G401 (cell line): ENCODE data around the gene NFKBIB. TPM values are rescaled to one million over a fixed set of nuclear protein-coding genes. Genes with fewer than 3 reads are reported as not detected.

Source experiments
- DNase-seq: peaks from one replicate; pipeline ENCODE4 v3.0.0-alpha.2; 2015; ENCODE audit warnings: low spot score
- in situ Hi-C: cut with HindIII; loops from 2 replicates; pipeline ENCODE4 v1.10.0; 2016; ENCODE audit warnings: low sequenced_read_pairs, mixed read lengths
- total RNA-seq: library from RNA; depleted of rRNA; stranded (reverse); fragments of >200 nt; shearing (Covaris generic); gene quantifications from 2 replicates; pipeline ENCODE4 v1.2.3, GENCODE V29; 2014; rRNA removed

The NFKBIB gene
- total RNA-seq, 1 experiment from 2014 or later, result 63.2 TPM

DNA sequence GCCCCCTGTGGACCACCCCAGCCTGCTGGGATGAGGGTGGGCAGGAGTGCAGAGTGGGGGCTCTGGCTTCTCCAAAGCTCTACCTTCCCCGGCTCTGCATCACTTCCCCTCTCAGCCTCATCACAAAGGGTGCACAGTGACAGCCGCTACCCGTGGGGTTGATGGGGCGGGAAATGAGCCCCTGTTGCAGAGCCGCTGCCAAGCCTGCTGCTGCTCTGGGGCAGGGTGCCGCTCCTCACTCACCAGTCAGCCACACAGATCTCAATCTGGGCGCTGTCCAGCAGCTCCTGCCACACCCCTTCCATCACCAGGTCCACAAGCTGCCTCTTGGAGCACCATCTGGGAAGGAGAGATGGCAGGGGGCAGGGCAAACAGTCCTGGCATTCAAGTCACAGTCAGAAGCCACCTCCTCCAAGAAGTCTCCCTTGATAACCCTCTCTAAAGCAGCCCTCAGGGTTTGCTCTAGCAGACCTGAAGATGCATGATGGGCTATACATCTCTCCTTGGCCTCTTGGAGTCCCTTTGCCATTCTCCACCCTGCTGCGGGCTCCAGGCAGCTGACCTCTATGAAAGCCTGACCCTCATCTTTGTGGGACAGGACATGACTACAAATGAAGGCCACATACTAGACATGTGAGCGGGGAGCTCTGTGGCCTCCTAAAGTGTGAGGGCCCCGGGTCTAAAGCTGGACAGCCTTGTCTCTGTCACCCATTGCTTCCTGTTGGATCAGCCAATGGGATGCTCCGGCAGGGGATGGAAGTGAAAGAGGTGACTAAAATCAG lies 46.7 kb downstream of the NFKBIB start:
- no peak for DNase-seq
- in situ Hi-C loops, result no loop called here

DNA sequence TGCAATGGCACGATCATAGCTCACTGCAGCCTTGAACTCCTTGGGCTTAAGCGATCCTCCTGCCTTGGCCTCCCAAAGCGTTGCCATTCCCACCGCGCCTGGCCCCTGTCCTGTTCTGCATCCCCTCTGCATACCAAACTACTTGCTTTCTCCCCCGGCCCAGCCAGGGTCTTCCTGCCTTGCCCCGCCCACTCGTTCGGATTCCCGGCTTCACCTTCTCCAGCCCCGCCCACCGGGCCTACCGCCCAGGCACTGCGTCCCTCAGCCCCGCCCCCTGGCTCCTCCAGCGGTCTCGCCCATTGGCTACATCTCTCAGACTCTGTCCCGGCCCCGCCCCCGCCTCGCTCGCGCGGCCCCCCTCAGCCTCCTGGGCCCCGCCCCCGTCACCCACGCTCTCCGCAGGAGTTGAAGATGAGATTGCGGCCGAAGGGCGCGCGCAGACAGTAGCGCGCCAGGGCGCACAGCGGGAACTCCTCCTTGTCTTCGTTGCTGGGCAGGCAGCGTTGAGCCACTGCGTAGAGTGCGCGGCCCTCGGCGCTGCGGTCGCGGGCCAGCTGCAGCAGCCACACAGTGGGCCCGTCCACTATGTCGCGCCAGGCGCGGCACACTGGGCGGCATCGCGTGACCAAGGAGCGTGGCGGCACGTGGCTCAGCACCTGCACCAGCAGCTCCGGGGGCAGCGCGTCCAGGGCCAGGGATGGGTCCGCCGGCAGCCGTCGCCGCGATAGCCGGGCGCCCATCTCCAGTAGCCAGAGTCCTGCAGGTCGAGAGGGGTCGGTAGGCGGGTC lies 50.0 kb downstream of the NFKBIB start:
- in situ Hi-C loops, result no loop called here
- DNase-seq, result peak; percentile 88

DNA sequence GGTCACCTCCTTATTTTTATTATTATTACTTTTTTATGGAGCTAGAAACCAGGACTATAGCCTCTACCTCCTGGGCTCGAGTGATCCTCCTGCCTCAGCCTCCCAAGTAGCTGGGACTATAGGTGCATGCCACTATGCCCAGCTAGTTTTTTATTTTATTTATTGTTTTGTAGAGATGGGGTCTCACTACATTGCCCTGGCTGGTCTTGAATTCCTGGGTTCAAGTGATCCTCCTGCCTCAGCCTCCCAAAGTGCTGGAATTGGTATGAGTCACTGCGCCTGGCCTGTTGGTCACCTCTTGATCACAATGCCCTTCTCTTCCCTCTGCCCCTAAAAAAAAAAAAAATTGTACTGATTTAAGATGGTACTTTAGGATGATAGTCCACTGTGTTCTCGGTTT lies 51.4 kb downstream of the NFKBIB start:
- no peak for DNase-seq
- in situ Hi-C loops, result no loop called here

DNA sequence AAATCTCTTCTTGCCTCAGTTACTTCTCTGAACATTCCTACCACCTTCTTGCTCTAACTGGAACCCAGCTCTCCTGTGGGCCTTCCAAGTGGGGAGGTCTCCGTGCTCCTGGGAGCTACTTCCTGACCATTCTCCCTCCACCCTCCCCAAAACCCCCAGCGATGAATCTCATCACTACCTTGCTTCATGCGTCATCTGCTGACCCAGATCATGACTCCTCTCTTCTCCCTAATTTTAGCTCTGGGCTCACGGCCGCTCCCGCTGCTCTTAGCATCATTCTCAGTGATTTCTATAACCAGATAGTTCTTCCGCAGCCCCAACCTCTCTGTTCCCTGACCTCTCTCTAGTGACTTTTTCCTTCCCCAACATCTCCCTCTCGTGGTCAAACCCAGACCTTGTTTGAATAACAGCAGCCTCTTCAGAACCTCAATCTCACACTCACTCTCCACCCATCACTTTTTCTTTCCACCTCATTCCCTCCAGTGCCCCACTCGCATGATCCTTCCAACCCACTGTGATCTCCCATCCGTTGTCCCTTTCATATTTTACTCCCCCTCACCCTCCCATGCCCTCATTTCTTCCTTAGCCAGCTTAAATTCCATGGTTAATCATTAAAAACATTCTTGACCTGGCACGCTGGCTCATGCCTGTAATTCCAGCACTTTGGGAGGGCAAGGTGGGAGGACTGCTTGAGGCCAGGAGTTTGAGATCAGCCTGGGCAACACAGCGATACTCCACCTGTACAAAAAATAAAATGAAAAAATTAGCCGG lies 52.8 kb downstream of the NFKBIB start:
- in situ Hi-C loops, result no loop called here
- peak; percentile 39 for DNase-seq

DNA sequence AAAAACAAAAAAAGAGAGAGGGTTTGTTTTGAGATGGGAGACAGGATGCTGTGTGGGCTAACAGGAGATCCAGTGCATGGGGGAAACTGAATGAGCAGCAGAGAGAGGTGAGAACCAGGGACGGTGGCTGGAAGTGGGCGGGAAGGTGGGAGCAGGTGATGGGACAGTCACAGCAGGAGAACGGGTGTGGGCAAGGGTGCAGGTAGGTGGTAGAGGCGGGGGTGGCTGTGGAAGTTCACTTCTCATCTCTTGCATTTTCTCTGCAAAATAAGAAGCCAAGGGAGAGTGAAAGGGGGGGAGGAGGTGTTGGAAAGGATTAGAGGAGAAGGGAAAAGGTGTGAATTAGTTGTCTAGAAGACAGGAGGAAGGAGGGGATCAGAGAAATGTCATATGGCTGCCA lies 53.9 kb downstream of the NFKBIB start:
- in situ Hi-C loops, result no loop called here

DNA sequence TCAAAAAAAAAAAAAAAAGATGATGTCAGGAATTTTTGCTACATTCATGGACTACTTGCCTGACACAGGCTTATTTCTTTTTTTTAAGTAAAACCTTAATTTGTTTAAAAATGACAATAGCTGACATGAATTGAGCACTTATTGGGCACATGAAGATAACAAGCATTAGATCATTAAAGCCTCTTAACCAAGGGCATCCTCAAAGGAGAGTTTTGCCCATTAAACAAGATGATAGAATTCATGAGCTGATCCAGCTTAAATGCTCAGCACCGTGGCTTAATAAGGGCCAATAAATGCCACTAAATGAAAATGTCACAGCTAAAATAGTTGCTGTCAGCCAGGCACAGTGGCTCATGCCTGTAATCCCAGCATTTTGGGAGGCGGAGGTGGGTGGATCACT lies 56.5 kb downstream of the NFKBIB start:
- no peak for DNase-seq
- in situ Hi-C loops, result no loop called here

More for the DNA sequence above, 53.9 kb downstream of the NFKBIB start:
- no peak for DNase-seq

DNA sequence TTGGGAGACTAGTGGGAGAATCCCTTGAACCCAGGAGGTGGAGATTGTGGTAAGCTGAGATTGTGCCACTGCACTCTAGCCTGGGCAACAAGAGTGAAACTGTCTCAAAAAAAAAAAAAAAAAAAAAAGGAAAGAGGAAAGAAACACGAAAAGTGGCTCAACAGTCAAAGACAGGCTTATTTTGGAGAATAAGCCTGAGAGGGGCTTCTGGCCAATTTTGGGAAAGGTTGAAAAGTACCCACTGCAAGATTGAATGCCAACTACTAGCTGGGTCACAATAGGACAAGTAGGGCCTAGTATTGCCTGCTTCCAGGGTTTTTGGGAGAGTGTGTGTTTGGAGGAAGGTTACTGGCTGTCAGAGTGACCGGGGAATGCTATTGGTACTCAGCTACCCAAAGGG lies 58.5 kb downstream of the NFKBIB start:
- in situ Hi-C loops, result no loop called here

More for the DNA sequence above, 58.5 kb downstream of the NFKBIB start:
- no peak for DNase-seq

Other genes with a start within 250 kb of the NFKBIB start
- gene CAPN12, start 155.5 kb upstream of the NFKBIB start, total RNA-seq, result 5.3 and 5.8 TPM in 2 replicates
- not detected in 2 replicates for gene LGALS7, start 126.5 kb upstream of the NFKBIB start, total RNA-seq
- not detected in 2 replicates for gene LGALS7B, start 110.8 kb upstream of the NFKBIB start, total RNA-seq
- not detected in 2 replicates for gene LGALS4, start 87.0 kb upstream of the NFKBIB start, total RNA-seq
- gene ECH1, start 68.2 kb upstream of the NFKBIB start, total RNA-seq, result 210 and 267 TPM in 2 replicates
- gene HNRNPL, start 50.0 kb upstream of the NFKBIB start, total RNA-seq, result 600 and 749 TPM in 2 replicates
- gene RINL, start 21.7 kb upstream of the NFKBIB start, total RNA-seq, result 5.6 and 7.3 TPM in 2 replicates
- 114 and 122 TPM in 2 replicates for gene SIRT2, start 351 bp upstream of the NFKBIB start, total RNA-seq
- gene CCER2, start 12.2 kb downstream of the NFKBIB start, total RNA-seq, result not detected in 2 replicates
- gene SARS2, start 30.8 kb downstream of the NFKBIB start, total RNA-seq, result 34.2 and 43.0 TPM in 2 replicates
- gene MRPS12, start 31.0 kb downstream of the NFKBIB start, total RNA-seq, result 105 and 161 TPM in 2 replicates
- 47.4 and 91.4 TPM in 2 replicates for gene FBXO17, start 75.8 kb downstream of the NFKBIB start, total RNA-seq
- gene FBXO27, start 132.6 kb downstream of the NFKBIB start, total RNA-seq, result 44.0 and 52.2 TPM in 2 replicates
- not detected in 2 replicates for gene ACP7, start 184.4 kb downstream of the NFKBIB start, total RNA-seq
- gene PAK4, start 225.8 kb downstream of the NFKBIB start, total RNA-seq, result 12.8 and 15.3 TPM in 2 replicates